Kidney tubule cell (primary cell): ENCODE data around the gene ATP6V0D1.
"Not testable (repeated sequence)": the region's sequence is repeated elsewhere in the genome, so short reads cannot be mapped to it uniquely, and the experiment has no call there.

Experiments
- DNase-seq: peaks from one replicate; pipeline ENCODE4 v3.0.0-alpha.2; 2018; ENCODE audit warnings: low spot score

ATP6V0D1 gene

GRCh38 chr16:67480833-67481560, at the start of gene ATP6V0D1:
TSS of gene ATP6V0D1 (minus strand) at chr16:67481157. CDS start at chr16:67481086, 71 bp downstream.
- peak; percentile 98 for DNase-seq

GRCh38 chr16:67530013-67530939, 49.3 kb upstream of the ATP6V0D1 start:
- DNase-seq = peak; percentile 92

- peak; percentile 47 for DNase-seq
These were observed 48.6 kb upstream of the ATP6V0D1 start for GRCh38 chr16:67529582-67530012.

- DNase-seq = peak; percentile 60
These were observed 48.1 kb upstream of the ATP6V0D1 start for GRCh38 chr16:67528870-67529581.

- DNase-seq = peak; percentile 40
These were observed 47.4 kb upstream of the ATP6V0D1 start, which contains the start of gene RIPOR1 for GRCh38 chr16:67528222-67528869. TSS of gene RIPOR1 (plus strand) at chr16:67528829. CDS start at chr16:67538447, 9,618 bp downstream.

- peak; percentile 74 for DNase-seq
These were observed 45.3 kb upstream of the ATP6V0D1 start for GRCh38 chr16:67526149-67526791.

- peak; percentile 56 for DNase-seq
These were observed 44.4 kb upstream of the ATP6V0D1 start for GRCh38 chr16:67525176-67525860.

GRCh38 chr16:67521095-67521804, 40.3 kb upstream of the ATP6V0D1 start:
- DNase-seq = peak; percentile 97

- DNase-seq = no peak
These were observed 38.3 kb upstream of the ATP6V0D1 start for GRCh38 chr16:67519242-67519641.

GRCh38 chr16:67518676-67519075, 37.7 kb upstream of the ATP6V0D1 start:
- no peak for DNase-seq

- peak; percentile 94 for DNase-seq
These were observed 36.9 kb upstream of the ATP6V0D1 start for GRCh38 chr16:67517661-67518423.

- no peak for DNase-seq
These were observed 36.1 kb upstream of the ATP6V0D1 start for GRCh38 chr16:67517155-67517445.

- peak; percentile 92 for DNase-seq
These were observed 35.6 kb upstream of the ATP6V0D1 start for GRCh38 chr16:67516296-67517154.

- DNase-seq = peak; percentile 86
These were observed 33.4 kb upstream of the ATP6V0D1 start for GRCh38 chr16:67514382-67514828.

- DNase-seq = not testable (repeated sequence)
These were observed 32.9 kb upstream of the ATP6V0D1 start for GRCh38 chr16:67513892-67514291.

- DNase-seq = no peak
These were observed 28.1 kb upstream of the ATP6V0D1 start for GRCh38 chr16:67509016-67509415.

- DNase-seq = no peak
These were observed 25.5 kb upstream of the ATP6V0D1 start for GRCh38 chr16:67506468-67506867.
